ENCODE measurements around the gene NR5A1. TPM values are rescaled to one million over a fixed set of nuclear protein-coding genes. Genes with fewer than 3 reads are reported as not detected.
A peak's percentile ranks its signal among the peaks of the same experiment; 100 is the strongest.

Gene NR5A1
- total and polyA plus RNA-seq, 2 experiments from 2014 or later, result 0.21 TPM; not detected in 1

GRCh38 chr9:124498499-124499146 lies 8.6 kb downstream of the NR5A1 start:
- no peak overlapping the region for H3K4me3 Mint-ChIP-seq
- H4K20me1 ChIP-seq (replicated peaks; ENCODE audit: insufficient read depth), result no peaks in the 10 kb centered on the region; the same call in 1 of the 2 replicates
- ATAC-seq (no peak), DNase-seq (ENCODE audit: low spot score) (no peak)
- no peak overlapping the region for H3K4me2 ChIP-seq
- H3K79me2 ChIP-seq (replicated peaks; ENCODE audit: insufficient read depth), result no peaks in the 10 kb centered on the region
- no peak overlapping the region for H3K27ac ChIP-seq (ENCODE audit: low read depth)
- no peaks in the 10 kb centered on the region for H3K9me2 ChIP-seq (ENCODE audit: insufficient read depth)
- peaks cover 31% of the 10 kb centered on the region for H3K27me3 Mint-ChIP-seq (ENCODE audit: insufficient read depth, low read depth, poor library complexity)
- peaks cover 30% of the 10 kb centered on the region for H3K27me3 ChIP-seq (ENCODE audit: insufficient read depth)
- H3K36me3 Mint-ChIP-seq (ENCODE audit: low read depth), result no peaks in the 10 kb centered on the region; the same call in 2 of the 3 replicates
- no peak overlapping the region for H3K27ac Mint-ChIP-seq
- peaks cover 6% of the 10 kb centered on the region for H3K4me1 Mint-ChIP-seq
- H3K36me3 ChIP-seq (ENCODE audit: insufficient read depth), result no peaks in the 10 kb centered on the region
- H3K4me1 ChIP-seq (ENCODE audit: insufficient read depth), result no peaks in the 10 kb centered on the region; the same call in 1 of the 2 replicates
- no peaks in the 10 kb centered on the region for H3F3A ChIP-seq (replicated peaks; ENCODE audit: low read depth)
- H3K4me3 ChIP-seq, result no peak overlapping the region
- no peaks in the 10 kb centered on the region for H3K9me3 Mint-ChIP-seq
- H2AFZ ChIP-seq, result 0 out of 2 replicates have a peak overlapping the region, but pooled peaks have one; percentile 32
- TF ChIP-seq POLR2AphosphoS5 (IDR thresholded peaks at IDR 0.05; ENCODE audit: low read depth) (no peak), ZNF114 (CRISPR knock-in tag; IDR thresholded peaks at IDR 0.05) (no peak), NANOG (IDR thresholded peaks at IDR 0.05; ENCODE audit: borderline replicate concordance) (no peak), JUNB (IDR thresholded peaks at IDR 0.05; ENCODE audit: unreplicated experiment) (no peak), EZH2 (IDR thresholded peaks at IDR 0.05; ENCODE audit: low read depth, unreplicated experiment) (no peak), CREB1 (CRISPR knock-in tag; IDR thresholded peaks at IDR 0.05; ENCODE audit: low read depth) (no peak), ETS1 (IDR thresholded peaks at IDR 0.05) (no peak), EZH2phosphoT487 (IDR thresholded peaks at IDR 0.05; ENCODE audit: unreplicated experiment) (no peak), ZNF331 (CRISPR knock-in tag; IDR thresholded peaks at IDR 0.05; ENCODE audit: low read depth) (no peak), STAT1 (IDR thresholded peaks at IDR 0.05; ENCODE audit: unreplicated experiment) (no peak), ZNF462 (CRISPR knock-in tag; IDR thresholded peaks at IDR 0.05) (no peak), CTCF (conservative IDR thresholded peaks at IDR 0.05; ENCODE audit: low read depth in 2 of 2) (no peak)
- TF ChIP-seq, protein P1, sequence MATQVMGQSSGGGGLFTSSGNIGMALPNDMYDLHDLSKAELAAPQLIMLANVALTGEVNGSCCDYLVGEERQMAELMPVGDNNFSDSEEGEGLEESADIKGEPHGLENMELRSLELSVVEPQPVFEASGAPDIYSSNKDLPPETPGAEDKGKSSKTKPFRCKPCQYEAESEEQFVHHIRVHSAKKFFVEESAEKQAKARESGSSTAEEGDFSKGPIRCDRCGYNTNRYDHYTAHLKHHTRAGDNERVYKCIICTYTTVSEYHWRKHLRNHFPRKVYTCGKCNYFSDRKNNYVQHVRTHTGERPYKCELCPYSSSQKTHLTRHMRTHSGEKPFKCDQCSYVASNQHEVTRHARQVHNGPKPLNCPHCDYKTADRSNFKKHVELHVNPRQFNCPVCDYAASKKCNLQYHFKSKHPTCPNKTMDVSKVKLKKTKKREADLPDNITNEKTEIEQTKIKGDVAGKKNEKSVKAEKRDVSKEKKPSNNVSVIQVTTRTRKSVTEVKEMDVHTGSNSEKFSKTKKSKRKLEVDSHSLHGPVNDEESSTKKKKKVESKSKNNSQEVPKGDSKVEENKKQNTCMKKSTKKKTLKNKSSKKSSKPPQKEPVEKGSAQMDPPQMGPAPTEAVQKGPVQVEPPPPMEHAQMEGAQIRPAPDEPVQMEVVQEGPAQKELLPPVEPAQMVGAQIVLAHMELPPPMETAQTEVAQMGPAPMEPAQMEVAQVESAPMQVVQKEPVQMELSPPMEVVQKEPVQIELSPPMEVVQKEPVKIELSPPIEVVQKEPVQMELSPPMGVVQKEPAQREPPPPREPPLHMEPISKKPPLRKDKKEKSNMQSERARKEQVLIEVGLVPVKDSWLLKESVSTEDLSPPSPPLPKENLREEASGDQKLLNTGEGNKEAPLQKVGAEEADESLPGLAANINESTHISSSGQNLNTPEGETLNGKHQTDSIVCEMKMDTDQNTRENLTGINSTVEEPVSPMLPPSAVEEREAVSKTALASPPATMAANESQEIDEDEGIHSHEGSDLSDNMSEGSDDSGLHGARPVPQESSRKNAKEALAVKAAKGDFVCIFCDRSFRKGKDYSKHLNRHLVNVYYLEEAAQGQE (IDR thresholded peaks at IDR 0.05; ENCODE audit: unreplicated experiment), result no peak

Measured in GM23338 (cell line).